Psoas muscle (tissue), 8 donors: Measurements from ENCODE around the gene SEMA3D. TPM values are rescaled to one million over a fixed set of nuclear protein-coding genes. Genes with fewer than 3 reads are reported as not detected.

Source experiments
- ATAC-seq, 4 donors: fragments of 200-7000 bp; cut with Tn5 transposase; one replicate each; pipeline ENCODE4 v1.9.1; 2020; ENCODE audit warnings: moderate library complexity in 3 of 4, mild to moderate bottlenecking in 2 of 4
- DNase-seq, 2 donors: peaks; one replicate each; pipeline ENCODE4 v3.0.0-alpha.2; 2020
- H3K27ac ChIP-seq: fragments of 200-600 bp; one replicate; pipeline ENCODE4 v1.8.0; 2022
- H3K27me3 ChIP-seq, 3 donors: fragments of 200-600 bp in 1 of 3; one replicate each; pipeline versions ENCODE4 v1.6.1 to v1.8.0; 2013 to 2022; ENCODE audit warnings: low read length in 2 of 3, mild to moderate bottlenecking in 2 of 3, moderate library complexity in 1 of 3; ENCODE audit not compliant: insufficient read depth in 3 of 3
- H3K36me3 ChIP-seq, 2 donors: fragments of 200-600 bp in 1 of 2; one replicate each; pipeline versions ENCODE4 v1.6.1 to v1.8.0; 2013 to 2022; ENCODE audit warnings: low read depth in 1 of 2, mild to moderate bottlenecking in 1 of 2, moderate library complexity in 1 of 2; ENCODE audit not compliant: insufficient read depth in 1 of 2
- H3K4me1 ChIP-seq: fragments of 200-600 bp; one replicate; pipeline ENCODE4 v1.8.0; 2022
- H3K4me3 ChIP-seq: fragments of 200-600 bp; one replicate; pipeline ENCODE4 v1.8.0; 2022; ENCODE audit warnings: mild to moderate bottlenecking
- H3K9me3 ChIP-seq: fragments of 200-600 bp; one replicate; pipeline ENCODE4 v1.8.0; 2022
- CTCF ChIP-seq: fragments of 200-600 bp; IDR thresholded peaks from one replicate; pipeline ENCODE4 v1.8.0; 2022; ENCODE audit warnings: antibody characterized with exemption
- WGBS, 3 donors: extraction: QIAGEN DNeasy Blood & Tissue Kit; methylation state at CpG; one replicate each; pipeline versions ENCODE4 v1.1.6 to v1.1.7; 2013; 5-methylcytosine and 5-hydroxymethylcytosine counted together
- intact Hi-C, 2 donors: fragments of 100-400 bp; cut with DNase I; formaldehyde crosslinking; loops; one replicate each; pipeline versions ENCODE4 v1.11.0 to v1.14.2; 2022
- polyA plus RNA-seq, 3 donors: library from polyadenylated mRNA; stranded (reverse); fragments of 200-250 nt; gene quantifications; one replicate each; pipeline ENCODE4 v1.2.3, GENCODE V29; 2013
- total RNA-seq, 4 donors: library from RNA; stranded (reverse); fragmentation: NEBNext Ultra II Directional in 2 of 4; extraction: Animal tissue kit (Norgen Biotek cat#: 25700) in 2 of 4; gene quantifications; one replicate each; pipeline versions ENCODE4 v1.2.1 to v1.2.4, GENCODE V29; 2021 to 2023
- donor health status: healthy with polysubstance abuse.
- donor health status: DM: no; HTN: no; CAD: no; lungs with moderate emphysema.
- donor health status: Bipolar disorder and iron deficiency.
- donor health status: healthy.
- donor health status: DM: yes; HTN: yes; CAD: no.
- donor health status: DM: no; HTN: no; CAD: no.
- donor health status: DM: no; HTN: no; CAD: no.
- donor health status: DM: yes; HTN: yes; CAD: no.

Gene SEMA3D
- total and polyA plus RNA-seq, 7 donors, result 0.01 to 0.28 (median 0.06) TPM; not detected in 1

GRCh38 chr7:85014936-85015660 lies 171.8 kb downstream of the SEMA3D start:
- WGBS, 3 donors, result 37 to 53% (median 42%) methylated on average over 7 of the region's 7 CpGs
- intact Hi-C loops, result loop anchor here in 1 of 2 donors (5.0 to 10.0 kb wide), 2 partner anchors 520 to 683 kb away; no protein-coding TSS in a partner anchor
- ATAC-seq (no peak), DNase-seq (no peak)
- no peaks in the 10 kb centered on the region for H3K27me3 ChIP-seq
- no peak for TF ChIP-seq CTCF
- no peak overlapping the region for H3K4me3 ChIP-seq
- H3K4me1 ChIP-seq, result no peaks in the 10 kb centered on the region
- no peaks in the 10 kb centered on the region for H3K9me3 ChIP-seq
- no peaks in the 10 kb centered on the region for H3K36me3 ChIP-seq
- no peak overlapping the region for H3K27ac ChIP-seq

GRCh38 chr7:85011127-85011526 lies 175.7 kb downstream of the SEMA3D start:
- intact Hi-C loops, result loop anchor here in 1 of 2 donors (10.0 kb wide), 1 partner anchor 516 kb away; no protein-coding TSS in a partner anchor
- TF ChIP-seq CTCF, result no peak
- no peak for ATAC-seq
- Histone ChIP-seq H3K27ac (no peak overlapping the region), H3K4me1 (no peaks in the 10 kb centered on the region), H3K36me3 (no peaks in the 10 kb centered on the region), H3K4me3 (no peak overlapping the region), H3K9me3 (no peaks in the 10 kb centered on the region), H3K27me3 (no peaks in the 10 kb centered on the region)
- no peak for DNase-seq
- 62 to 68% (median 65%) methylated on average over 4 of the region's 4 CpGs for WGBS, 3 donors

- intact Hi-C loops, result loop anchor here in 1 of 2 donors (10.0 kb wide), 1 partner anchor 516 kb away; no protein-coding TSS in a partner anchor
- no peak overlapping the region for H3K4me3 ChIP-seq
- no peak overlapping the region for H3K27ac ChIP-seq
- no peaks in the 10 kb centered on the region for H3K27me3 ChIP-seq
- TF ChIP-seq CTCF, result no peak
- no peak for DNase-seq
- H3K9me3 ChIP-seq, result no peaks in the 10 kb centered on the region
- H3K36me3 ChIP-seq, result no peaks in the 10 kb centered on the region
- H3K4me1 ChIP-seq, result no peaks in the 10 kb centered on the region
- no peak for ATAC-seq
Measured at GRCh38 chr7:85010306-85010705, 176.6 kb downstream of the SEMA3D start.

- Histone ChIP-seq H3K4me3 (no peak overlapping the region), H3K36me3 (no peaks in the 10 kb centered on the region), H3K9me3 (no peaks in the 10 kb centered on the region), H3K27ac (no peak overlapping the region), H3K27me3 (no peaks in the 10 kb centered on the region), H3K4me1 (no peaks in the 10 kb centered on the region)
- 76 to 86% (median 84%) methylated on average over 1 of the region's 1 CpG for WGBS, 3 donors
- DNase-seq, result no peak
- no peak for ATAC-seq
- intact Hi-C loops, result loop anchor here in 1 of 2 donors (5.0 kb wide), 1 partner anchor 344 kb away; no protein-coding TSS in a partner anchor
- TF ChIP-seq CTCF, result no peak
Measured at GRCh38 chr7:85006754-85007153, 180.1 kb downstream of the SEMA3D start.
